MM.1S (cell line): ENCODE data around the gene GNAS.

ENCODE experiments used
- DNase-seq: peaks from one replicate; pipeline ENCODE4 v3.0.0-alpha.2; 2015
- H2AFZ ChIP-seq: fragments of 300-600 bp; sonication (generic); 2 replicates; pipeline ENCODE4 v1.6.0; 2016; ENCODE audit warnings: antibody characterized with exemption, low read length
- H3F3A ChIP-seq: fragments of 300-600 bp; sonication (generic); 2 replicates; pipeline ENCODE4 v1.6.1; 2016; ENCODE audit warnings: mild to moderate bottlenecking, antibody characterized with exemption, low read length, moderate library complexity, mixed read lengths; ENCODE audit not compliant: insufficient read depth
- H3K27ac ChIP-seq: fragments of 300-600 bp; sonication (generic); 2 replicates; pipeline ENCODE4 v1.5.1; 2016; ENCODE audit warnings: mild to moderate bottlenecking, low read length
- H3K27me3 ChIP-seq: fragments of 300-600 bp; sonication (generic); replicated peaks from 2 replicates; pipeline ENCODE4 v1.6.0; 2016; ENCODE audit warnings: low read length; ENCODE audit not compliant: insufficient read depth
- H3K36me3 ChIP-seq: fragments of 300-600 bp; sonication (generic); replicated peaks from 2 replicates; pipeline ENCODE4 v1.6.1; 2016; ENCODE audit warnings: mild to moderate bottlenecking, low read length, mixed read lengths; ENCODE audit not compliant: insufficient read depth
- H3K4me1 ChIP-seq: fragments of 300-600 bp; sonication (generic); 2 replicates; pipeline ENCODE4 v1.6.1; 2016; ENCODE audit warnings: low read length, mixed read lengths
- H3K4me2 ChIP-seq: fragments of 300-600 bp; sonication (generic); 2 replicates; pipeline ENCODE4 v1.6.0; 2016; ENCODE audit warnings: low read depth, low read length
- H3K4me3 ChIP-seq: fragments of 300-600 bp; sonication (generic); 2 replicates; pipeline ENCODE4 v1.5.1; 2016; ENCODE audit warnings: low read length, mixed read lengths
- H3K79me2 ChIP-seq: fragments of 300-600 bp; sonication (generic); 2 replicates; pipeline ENCODE4 v1.6.1; 2016; ENCODE audit warnings: mixed run types, low read length, mixed read lengths
- H3K9ac ChIP-seq: fragments of 300-600 bp; sonication (generic); 2 replicates; pipeline ENCODE4 v1.6.1; 2016; ENCODE audit warnings: low read length, mixed read lengths
- H3K9me2 ChIP-seq: fragments of 300-600 bp; sonication (generic); replicated peaks from 2 replicates; pipeline ENCODE4 v1.6.1; 2016; ENCODE audit warnings: mild to moderate bottlenecking, low read length, mixed read lengths; ENCODE audit not compliant: insufficient read depth
- H3K9me3 ChIP-seq: fragments of 300-600 bp; sonication (generic); replicated peaks from 2 replicates; pipeline ENCODE4 v1.6.1; 2016; ENCODE audit warnings: mild to moderate bottlenecking, low read length, mixed read lengths; ENCODE audit not compliant: insufficient read depth
- H4K20me1 ChIP-seq: fragments of 300-600 bp; sonication (generic); 2 replicates; pipeline ENCODE4 v1.6.1; 2016; ENCODE audit warnings: mild to moderate bottlenecking, low read length, moderate library complexity, mixed read lengths; ENCODE audit not compliant: insufficient read depth
- EZH2 ChIP-seq: fragments of 300-600 bp; sonication (generic); optimal IDR thresholded peaks from 2 replicates; pipeline ENCODE3; 2017; ENCODE audit warnings: low read depth, mild to moderate bottlenecking, antibody characterized with exemption, low read length, mixed read lengths
- EZH2phosphoT487 ChIP-seq: fragments of 300-600 bp; sonication (generic); IDR thresholded peaks from 2 replicates; pipeline ENCODE4 v1.6.1; 2018; ENCODE audit warnings: antibody characterized with exemption, low read length
- TF ChIP-seq, protein P1 (sequence below): fragments of 300-600 bp; sonication (generic); IDR thresholded peaks from 2 replicates; pipeline ENCODE4 v1.5.1; 2016; ENCODE audit warnings: antibody characterized with exemption, low read length, mixed read lengths

The GNAS gene

GRCh38 chr20:58863044-58863790 lies 10.7 kb downstream of the GNAS start:
- Histone ChIP-seq H3K9me2 (no peaks in the 10 kb centered on the region), H3K4me2 (no peak overlapping the region), H3K4me1 (no peaks in the 10 kb centered on the region), H4K20me1 (no peaks in the 10 kb centered on the region), H3K79me2 (no peaks in the 10 kb centered on the region), H2AFZ (no peak overlapping the region), H3K36me3 (no peaks in the 10 kb centered on the region), H3K9ac (no peak overlapping the region), H3K9me3 (no peaks in the 10 kb centered on the region), H3K4me3 (no peak overlapping the region), H3K27me3 (peaks cover 24% of the 10 kb centered on the region), H3F3A (no peaks in the 10 kb centered on the region), H3K27ac (no peak overlapping the region)
- no peak for DNase-seq
- TF ChIP-seq EZH2 (no peak), EZH2phosphoT487 (no peak)
- TF ChIP-seq, protein P1, sequence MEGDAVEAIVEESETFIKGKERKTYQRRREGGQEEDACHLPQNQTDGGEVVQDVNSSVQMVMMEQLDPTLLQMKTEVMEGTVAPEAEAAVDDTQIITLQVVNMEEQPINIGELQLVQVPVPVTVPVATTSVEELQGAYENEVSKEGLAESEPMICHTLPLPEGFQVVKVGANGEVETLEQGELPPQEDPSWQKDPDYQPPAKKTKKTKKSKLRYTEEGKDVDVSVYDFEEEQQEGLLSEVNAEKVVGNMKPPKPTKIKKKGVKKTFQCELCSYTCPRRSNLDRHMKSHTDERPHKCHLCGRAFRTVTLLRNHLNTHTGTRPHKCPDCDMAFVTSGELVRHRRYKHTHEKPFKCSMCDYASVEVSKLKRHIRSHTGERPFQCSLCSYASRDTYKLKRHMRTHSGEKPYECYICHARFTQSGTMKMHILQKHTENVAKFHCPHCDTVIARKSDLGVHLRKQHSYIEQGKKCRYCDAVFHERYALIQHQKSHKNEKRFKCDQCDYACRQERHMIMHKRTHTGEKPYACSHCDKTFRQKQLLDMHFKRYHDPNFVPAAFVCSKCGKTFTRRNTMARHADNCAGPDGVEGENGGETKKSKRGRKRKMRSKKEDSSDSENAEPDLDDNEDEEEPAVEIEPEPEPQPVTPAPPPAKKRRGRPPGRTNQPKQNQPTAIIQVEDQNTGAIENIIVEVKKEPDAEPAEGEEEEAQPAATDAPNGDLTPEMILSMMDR, result no peak

DNA sequence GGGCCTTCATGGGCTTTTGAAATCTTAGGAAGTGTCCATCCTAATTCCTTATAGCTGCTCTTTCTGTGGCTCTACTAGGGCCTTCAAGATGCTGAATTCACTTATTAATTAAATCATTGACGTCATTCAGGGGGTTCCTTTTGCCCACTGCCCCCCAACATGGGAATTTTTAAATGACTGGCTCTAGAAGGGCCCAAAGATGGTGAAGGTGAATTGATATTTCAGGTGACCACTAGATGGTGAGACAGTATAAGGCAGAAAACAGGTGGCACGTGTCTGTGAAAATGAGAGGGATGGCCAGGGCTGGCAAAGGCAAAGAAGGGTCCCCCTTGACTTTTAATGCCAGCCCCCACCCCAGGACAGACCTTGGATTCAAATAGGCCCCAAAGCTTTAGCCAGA lies 11.8 kb downstream of the GNAS start:
- no peaks in the 10 kb centered on the region for H3K4me1 ChIP-seq
- no peaks in the 10 kb centered on the region for H3K9me2 ChIP-seq
- H3F3A ChIP-seq, result no peaks in the 10 kb centered on the region
- no peak for DNase-seq
- no peak overlapping the region for H2AFZ ChIP-seq
- H3K36me3 ChIP-seq, result no peaks in the 10 kb centered on the region
- TF ChIP-seq EZH2phosphoT487, result no peak
- TF ChIP-seq, protein P1, result peak; percentile 56
- TF ChIP-seq EZH2, result no peak
- H3K27ac ChIP-seq, result no peak overlapping the region
- H3K4me3 ChIP-seq, result no peak overlapping the region
- H4K20me1 ChIP-seq, result no peaks in the 10 kb centered on the region
- no peak overlapping the region for H3K4me2 ChIP-seq
- H3K79me2 ChIP-seq, result no peaks in the 10 kb centered on the region
- H3K27me3 ChIP-seq, result peaks cover 14% of the 10 kb centered on the region
- H3K9me3 ChIP-seq, result no peaks in the 10 kb centered on the region
- no peak overlapping the region for H3K9ac ChIP-seq

DNA sequence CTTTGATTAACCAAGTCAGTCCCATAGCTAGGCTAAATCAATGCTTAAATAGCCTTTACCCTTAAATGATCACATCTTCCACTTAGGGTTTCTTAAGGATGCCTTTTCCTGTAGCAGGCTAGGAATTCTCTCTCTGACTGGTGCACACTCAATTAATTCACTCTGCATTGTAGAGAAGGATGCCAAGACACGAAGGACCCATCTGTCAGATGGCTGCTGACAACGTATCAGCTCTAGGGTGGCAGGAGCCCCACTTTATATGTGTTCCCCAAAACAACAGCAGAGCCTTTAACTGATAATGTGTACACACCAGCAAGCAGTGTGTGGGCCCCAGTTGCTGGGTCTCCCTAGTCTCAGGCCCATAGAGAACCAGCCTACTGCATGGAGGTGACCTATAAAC lies 13.3 kb downstream of the GNAS start:
- Histone ChIP-seq H3K9me2 (no peaks in the 10 kb centered on the region), H3K79me2 (no peaks in the 10 kb centered on the region), H3K27me3 (peaks cover 12% of the 10 kb centered on the region), H3F3A (no peaks in the 10 kb centered on the region), H3K4me2 (no peak overlapping the region), H3K4me3 (no peak overlapping the region), H3K4me1 (no peaks in the 10 kb centered on the region), H2AFZ (no peak overlapping the region), H4K20me1 (no peaks in the 10 kb centered on the region), H3K9ac (no peak overlapping the region), H3K27ac (no peak overlapping the region), H3K36me3 (no peaks in the 10 kb centered on the region), H3K9me3 (no peaks in the 10 kb centered on the region)
- DNase-seq, result no peak
- TF ChIP-seq EZH2phosphoT487 (no peak), EZH2 (no peak)
- TF ChIP-seq, protein P1, result no peak
